ENCODE results near the gene LBH.
A peak's percentile ranks its signal among the peaks of the same experiment; 100 is the strongest.

Gene LBH

DNA sequence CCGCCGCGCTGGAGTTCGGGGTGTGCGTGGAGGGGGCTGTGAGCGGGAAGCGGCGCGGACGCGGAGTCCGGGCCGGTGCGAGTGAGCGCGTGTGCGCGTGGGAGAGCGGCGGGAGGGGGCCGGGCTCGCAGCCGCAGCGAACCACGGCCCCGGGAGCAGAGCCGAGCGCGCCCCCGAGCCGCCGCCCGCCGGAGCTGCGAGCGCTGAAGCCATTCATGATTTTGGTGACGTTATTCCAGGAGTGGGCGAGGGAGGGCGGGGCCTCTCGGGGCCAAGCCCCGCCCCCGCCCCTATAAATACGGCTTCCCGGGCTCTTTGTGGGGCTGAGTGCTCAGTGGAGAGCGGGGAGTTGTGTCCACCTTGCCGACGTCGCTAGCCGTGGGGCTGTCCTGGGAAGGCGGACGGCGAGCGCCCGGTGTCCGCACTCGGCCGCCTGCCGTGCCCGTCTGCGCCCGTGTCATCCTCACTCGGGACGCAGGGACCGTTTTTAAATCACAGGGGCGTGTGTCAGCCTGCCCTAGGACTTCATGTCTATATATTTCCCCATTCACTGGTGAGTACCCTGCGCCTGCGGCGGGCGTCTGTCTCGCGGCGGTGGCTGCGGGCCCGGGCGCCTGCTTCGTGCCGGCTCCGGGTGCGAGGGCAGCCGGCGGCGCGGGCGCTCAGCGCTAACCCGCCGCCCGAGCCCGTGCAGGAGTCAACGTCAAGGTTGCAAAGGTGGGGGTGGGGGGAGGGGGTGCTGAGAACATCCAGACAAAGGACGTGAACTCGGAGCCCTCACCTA lies at the start of gene LBH:
Gene LBH (plus strand): TSS at position 323 of the 784 bp plus-strand sequence. CDS start 205 bp downstream, at position 528.
- peak; percentile 78 for DNase-seq (ENCODE audit: low read depth, low spot score)

DNA sequence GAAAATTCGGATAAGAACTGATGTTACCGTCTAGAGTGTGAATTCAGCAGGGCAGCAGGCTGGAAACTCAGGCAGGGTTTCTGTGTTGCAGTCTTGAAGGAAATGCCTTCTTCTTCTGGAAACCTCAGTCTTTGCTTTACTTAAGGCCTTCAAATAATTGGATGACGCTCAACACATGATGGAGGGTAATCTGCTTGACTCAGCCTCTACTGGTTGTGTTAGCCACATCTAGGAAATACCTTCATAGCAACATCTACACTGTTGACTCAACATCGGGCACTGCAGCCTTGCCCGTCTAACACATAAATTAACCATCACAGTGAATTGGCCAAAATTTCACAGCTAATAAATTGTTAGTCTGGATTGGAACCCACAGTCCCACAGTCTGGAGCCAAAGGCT lies 47.3 kb upstream of the LBH start:
- DNase-seq (ENCODE audit: low read depth, low spot score): no peak

DNA sequence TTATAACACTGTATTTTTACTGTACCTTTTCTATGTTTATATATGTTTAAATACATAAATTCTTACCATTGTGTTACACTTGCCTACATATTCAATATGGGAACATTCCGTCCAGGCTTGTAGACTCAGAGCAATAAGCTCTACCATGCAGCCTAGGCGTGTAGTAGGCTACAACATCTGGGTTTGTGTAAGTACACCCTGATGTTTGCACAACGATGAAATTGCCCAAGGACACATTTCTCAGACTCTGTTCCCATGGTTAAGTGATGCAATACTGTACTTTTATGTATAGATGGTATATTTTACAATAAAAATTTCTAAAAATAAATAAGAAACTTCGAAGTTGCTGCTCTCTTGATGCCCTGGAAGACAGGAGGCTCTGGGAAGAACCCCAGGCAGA lies 46.2 kb upstream of the LBH start:
- DNase-seq (ENCODE audit: low read depth, low spot score): no peak

DNA sequence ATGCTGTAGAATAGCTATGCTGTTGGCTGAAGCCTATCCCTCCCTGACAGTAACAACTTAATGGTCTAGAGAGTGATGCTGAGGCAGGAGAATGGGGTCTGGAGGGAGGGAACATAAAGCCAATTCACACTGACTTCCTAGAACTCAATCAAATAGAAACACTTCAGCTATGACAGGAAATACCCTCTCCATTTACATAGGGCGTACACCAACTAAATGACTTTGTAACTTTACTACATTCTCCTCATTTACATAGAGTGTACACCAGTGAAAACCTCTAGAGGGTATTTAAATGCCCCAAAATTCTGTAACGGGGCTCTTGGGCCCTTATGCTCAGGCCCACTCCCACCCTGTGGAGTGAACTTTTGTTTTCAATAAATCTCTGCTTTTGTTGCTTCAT lies 43.0 kb upstream of the LBH start:
- no peak for DNase-seq (ENCODE audit: low read depth, low spot score)

DNA sequence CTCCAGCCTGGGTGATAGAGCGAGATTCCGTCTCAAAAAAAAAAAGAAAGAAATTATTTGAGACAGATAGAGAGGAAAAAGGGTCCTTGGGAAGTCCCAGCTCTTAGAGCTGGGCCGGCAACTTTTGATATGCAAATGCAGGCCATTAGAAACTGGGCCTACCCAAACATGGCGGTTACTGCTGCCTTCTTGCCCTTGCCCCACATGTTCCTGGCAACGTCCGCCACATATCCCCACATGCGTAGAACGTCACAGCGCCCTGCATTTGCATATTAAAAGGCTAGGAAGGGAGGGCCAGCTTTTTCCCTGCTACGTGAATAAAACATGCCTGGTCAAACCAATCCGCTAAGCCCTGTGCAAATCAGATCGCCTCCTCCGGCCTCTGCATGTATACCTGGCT lies 40.7 kb upstream of the LBH start:
- no peak for DNase-seq (ENCODE audit: low read depth, low spot score)

DNA sequence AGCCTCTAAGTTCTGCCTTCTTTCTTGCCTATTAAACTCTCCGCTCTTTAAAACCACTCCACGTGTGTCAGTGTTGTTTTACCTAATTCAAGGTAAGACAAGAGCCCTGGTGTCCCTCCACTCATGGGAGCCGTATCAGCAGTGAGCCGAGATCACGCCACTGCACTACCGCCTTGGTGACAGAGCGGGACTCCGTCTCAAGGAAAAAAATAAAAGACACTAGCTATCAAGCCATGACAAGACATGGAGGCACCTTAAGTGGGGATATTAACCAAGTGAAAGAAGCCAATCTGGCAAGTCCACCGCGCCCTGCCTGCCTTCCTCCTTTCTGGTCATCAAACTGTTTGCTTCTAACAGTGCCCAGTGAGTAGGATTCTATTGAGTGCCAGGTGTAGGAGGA lies 40.2 kb upstream of the LBH start:
- DNase-seq (ENCODE audit: low read depth, low spot score): no peak

DNA sequence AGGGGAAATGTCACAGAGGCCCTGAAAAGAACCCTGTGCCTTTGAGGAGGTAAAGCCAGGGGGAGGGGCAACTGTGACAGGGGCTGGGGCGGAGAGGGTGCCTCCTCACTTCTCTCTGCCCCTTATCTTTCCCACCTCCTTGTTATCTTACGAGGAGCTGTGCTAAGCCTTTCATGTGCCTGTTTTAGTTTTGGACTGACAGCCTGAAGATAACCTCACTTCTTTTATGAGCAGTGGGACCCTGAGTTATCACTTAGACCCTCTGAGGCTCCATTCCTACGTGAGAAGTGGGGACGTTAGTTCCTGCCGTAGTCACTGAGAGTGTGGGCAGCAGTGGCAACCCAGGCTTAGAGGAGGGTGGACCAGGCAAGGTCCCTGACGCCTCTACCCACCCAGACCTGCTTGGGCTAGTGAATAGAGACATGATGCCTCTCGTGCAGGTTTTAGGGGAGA lies 39.5 kb upstream of the LBH start:
- no peak for DNase-seq (ENCODE audit: low read depth, low spot score)

DNA sequence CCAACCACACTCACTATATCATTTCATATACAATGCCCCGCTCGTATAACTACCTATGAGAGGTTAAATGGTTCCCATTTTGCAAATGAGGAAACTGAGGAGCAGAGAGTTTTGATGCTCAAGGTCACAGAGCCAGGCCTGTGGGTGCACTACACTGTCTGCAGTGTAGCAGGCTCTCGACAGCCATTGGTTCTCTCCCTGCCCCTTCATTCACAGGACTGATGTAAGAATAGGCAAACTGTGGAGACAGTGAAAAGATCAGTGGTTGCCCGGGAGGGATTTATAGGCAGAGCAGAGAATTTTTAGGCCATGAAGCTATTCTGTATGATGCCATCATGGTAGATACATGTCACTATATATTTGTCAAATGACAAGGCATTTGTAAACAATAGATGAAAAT lies 39.0 kb upstream of the LBH start:
- no peak for DNase-seq (ENCODE audit: low read depth, low spot score)

DNA sequence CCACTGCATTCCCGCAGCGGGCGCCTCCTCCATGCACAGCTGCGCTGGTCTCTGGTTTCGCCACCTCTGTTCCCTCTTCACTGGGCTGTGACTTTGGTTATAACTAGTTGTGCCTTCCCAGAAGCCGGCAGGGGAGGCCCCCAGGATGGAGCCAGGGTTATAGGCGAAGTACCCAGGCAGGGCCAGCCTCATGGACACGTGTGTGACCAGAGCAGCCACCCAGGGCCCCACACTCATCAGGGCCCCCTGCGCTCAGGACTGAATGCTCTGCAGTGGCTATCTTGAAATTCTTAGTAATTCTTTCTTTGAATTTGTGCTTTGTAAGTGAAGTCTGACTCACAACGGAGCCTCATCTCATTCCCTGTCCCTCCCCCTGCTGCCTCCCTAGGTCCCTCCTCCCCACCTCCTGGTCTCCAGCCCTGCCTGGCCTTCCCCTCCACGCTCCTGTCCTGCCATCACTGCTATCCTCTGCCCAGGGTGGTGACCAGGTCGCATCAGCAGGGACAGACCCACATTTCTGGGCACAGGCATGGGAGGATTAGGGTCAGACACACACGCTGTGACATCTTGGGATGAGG lies 38.1 kb upstream of the LBH start:
- DNase-seq (ENCODE audit: low read depth, low spot score): no peak

DNA sequence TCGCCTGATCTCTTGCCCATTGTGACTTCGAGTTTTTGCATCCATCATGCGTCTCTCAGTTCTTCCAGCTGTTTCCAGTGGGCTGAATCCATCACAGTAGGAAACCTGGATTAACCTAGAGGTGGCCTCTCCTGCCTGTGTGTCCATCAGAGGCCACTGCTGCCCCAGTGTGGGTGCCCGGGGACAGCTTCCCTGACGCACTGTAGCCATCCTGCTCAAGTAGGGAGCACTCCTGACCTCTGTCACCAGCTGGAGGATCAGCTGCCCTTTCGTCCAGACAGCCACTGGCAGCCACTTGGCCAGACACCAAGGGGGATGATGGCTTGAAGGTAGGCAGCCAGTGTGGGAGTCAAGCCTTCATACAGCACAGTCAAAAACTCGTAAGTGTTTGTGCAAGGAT lies 36.9 kb upstream of the LBH start:
- DNase-seq (ENCODE audit: low read depth, low spot score): no peak

DNA sequence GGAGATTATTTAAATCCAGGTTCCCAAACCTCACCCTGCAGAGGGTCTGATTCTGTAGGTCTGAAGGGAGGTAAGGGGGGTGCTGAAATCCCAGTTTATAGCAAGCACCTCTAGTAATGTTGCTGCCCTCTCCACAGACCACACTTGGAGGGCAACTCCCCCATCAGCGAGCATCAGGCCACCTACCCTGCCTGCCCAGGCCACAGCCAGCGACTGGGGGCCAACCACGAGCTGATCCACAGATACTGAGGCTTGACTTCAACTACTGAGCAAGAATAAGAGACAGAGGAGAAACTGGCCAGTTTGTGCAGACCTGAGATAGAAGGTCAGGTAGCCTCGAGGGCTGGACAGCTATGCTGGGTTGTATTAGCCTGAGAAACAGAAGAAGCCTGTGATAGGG lies 36.3 kb upstream of the LBH start:
- no peak for DNase-seq (ENCODE audit: low read depth, low spot score)

DNA sequence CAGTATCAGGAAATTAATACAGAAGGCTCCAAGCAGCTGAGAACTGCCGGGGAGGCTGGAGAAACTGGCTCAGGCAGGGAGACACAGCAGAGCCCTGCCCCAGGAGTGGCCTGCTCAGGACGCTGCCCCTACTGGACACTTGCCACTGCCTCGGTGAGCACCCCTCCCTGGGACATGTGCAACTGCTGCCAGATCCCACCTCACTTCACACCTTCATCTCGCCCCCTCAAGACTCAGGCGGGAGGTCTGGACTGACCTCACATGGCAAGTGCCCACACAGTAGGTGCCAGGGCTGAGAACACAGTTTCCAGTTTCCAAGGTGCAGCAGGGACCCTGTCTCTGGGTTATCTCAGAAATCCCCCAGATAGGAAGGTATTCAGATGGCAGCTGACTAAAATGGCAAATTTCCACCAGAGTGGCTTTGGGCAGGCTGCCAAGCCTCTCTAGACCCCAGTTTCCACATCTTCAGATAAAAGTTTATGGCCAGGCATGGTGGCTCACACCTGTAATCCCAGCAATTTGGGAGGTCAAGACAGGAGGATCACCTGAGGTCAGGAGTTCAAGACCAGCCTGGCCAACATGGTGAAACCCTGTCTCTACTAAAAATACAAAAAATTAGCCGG lies 33.7 kb upstream of the LBH start:
- DNase-seq (ENCODE audit: low read depth, low spot score): no peak

DNA sequence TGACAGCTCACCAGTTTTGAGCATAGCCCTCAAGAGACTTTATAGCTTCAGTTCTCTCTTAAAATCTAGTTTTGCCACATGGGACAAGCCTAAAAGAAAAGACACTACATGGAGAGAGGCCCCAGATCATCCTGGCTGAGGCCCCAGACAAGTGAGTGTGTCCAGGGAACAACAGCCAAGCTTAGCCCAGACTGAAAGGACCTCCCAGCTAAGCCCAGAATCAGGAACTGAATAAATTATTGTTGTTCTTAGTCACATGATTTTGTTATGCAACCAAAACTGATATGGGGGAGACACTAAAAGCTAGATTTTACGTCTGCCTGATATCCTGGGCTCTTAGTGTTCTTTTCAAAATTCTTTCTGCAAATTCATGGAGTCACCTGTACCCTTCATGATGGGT lies 29.3 kb upstream of the LBH start:
- no peak for DNase-seq (ENCODE audit: low read depth, low spot score)

DNA sequence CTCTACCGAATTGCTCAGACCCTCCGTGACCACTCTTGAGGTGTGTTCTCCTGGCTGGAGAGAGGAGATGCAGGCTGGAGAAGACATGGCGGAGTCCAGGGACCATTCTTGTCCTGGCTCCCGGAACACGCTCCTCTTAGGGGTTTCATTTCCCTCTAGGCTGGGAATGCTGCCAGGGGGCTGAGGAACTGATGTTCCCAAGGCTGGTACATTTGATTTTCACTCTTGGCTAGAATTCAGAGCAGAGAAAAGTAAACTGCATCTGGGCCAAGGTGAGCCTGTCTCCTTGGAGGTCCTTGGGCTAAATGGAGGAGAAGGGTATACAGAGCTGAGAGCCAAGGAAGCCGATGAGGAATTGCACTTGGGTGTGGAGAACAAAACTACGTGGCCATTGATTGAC lies 28.2 kb upstream of the LBH start:
- DNase-seq (ENCODE audit: low read depth, low spot score): no peak

DNA sequence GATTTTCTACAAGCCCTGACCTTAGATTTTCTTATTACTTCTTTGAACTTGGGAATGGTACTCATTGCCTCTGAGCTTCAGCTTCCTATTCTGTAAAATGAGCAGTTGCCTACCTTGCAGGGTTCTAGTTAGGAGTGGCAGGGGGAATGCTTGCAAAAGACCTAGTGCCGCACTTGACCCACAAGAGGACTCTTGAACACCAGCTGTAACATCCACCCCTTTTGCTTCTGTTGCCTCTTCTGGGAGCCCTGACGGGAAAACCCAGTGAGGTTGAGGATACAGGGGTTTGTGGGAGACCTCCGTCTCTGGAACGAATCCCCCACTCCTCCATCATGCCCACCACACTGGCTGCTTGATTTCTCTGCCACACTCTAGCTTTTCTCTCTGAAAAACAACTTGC lies 27.1 kb upstream of the LBH start:
- no peak for DNase-seq (ENCODE audit: low read depth, low spot score)

DNA sequence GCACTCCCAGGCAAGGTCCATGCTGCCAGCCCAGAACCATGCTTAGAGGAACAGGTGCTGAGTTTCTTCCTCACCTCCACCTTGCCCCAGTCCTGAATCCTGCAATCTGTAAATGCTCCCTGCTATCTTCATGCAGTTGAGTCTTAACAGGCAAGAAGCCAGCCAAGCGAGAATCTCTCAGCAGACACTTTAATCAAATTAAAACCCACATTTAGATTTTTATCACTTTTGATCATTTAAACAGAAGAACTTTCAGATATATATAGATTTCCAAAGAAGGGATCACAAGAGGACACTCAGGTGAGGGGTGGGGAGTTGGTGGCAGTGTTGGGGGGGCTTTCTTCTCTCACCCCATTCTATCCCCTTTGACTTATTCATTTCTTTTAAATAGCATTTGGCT lies 25.9 kb upstream of the LBH start:
- DNase-seq (ENCODE audit: low read depth, low spot score): no peak

DNA sequence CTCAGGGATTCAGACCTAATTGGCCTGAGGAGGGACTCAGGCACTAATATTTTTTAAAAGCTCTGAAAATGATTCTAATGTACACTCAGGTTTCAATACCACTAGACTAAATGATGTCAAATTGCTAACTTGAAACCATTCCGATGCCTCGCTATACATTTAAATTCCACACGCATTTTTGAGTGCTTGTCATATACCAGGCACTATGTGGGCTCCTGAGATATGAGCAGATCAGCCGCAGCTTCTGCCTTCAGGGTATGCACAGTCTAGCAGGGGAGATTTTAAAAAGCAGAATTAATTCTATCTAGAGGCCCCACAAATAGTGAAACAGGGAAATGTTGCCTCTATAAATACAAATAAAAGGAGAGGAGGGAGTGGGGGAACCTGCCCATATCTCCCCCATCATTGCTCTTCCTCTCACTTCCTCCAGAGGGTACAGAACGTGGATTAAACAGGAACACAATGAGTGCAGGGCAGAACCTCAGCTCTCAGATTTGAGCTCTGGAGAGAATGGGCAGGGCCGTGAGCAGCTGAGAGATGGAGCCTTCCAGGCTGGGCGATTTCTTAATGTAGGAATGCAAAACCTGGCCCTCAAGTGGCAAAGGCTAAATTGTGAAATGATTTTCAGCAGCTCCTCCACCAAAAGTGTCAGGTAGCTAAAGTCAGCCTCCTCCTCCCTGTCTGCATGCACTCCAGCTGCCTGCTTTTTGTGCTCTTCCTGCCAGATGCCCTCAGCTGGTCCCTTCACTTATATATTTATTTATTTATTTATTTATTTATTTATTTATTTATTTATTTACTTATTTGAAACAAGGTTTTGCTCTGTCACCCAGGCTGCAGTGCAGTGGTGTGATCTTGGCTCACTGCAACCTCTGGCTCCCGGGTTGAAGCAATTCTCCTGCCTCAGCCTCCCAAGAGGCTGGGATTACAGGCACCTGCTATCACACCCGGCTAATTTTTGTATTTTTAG lies 24.6 kb upstream of the LBH start:
- DNase-seq (ENCODE audit: low read depth, low spot score): no peak

DNA sequence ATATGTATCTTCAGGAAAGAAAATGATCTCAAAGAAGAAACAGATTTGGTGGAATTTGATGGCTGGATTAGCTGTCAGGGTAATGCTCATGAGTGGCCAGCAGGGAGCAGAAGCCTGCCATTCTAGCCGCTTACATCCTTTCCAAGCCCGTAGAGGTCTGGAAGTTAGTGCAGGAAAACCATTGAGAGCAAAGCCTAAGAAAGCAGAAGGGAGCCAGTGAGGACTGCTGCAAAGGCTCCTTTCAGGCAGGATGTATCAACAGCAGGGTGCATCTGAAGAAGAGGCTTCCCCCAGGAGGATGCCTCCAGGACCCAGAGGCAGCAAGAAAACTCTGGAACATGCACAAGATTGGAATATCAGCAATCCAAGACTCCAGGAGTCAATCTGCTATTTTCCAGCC lies 22.9 kb upstream of the LBH start:
- DNase-seq (ENCODE audit: low read depth, low spot score): no peak

DNA sequence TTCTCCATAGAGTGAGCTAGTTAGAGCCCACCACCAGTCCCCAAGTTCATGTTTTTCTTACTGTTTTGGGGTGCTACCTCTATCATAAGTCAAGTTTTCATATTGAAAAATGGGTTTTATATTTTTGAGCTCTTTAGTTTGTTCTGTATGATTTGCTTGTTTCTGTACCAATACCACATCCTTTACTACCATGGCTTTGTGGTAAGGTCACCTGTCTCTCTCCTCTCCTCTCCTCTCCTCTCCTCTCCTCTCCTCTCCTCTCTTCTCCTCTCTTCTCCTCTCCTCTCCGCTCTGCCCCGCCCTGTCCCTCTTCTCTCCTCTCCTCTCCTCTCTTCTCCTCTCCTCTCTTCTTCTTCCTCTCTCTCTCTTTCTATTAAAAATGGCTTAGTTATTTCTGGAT lies 22.1 kb upstream of the LBH start:
- no peak for DNase-seq (ENCODE audit: low read depth, low spot score)

DNA sequence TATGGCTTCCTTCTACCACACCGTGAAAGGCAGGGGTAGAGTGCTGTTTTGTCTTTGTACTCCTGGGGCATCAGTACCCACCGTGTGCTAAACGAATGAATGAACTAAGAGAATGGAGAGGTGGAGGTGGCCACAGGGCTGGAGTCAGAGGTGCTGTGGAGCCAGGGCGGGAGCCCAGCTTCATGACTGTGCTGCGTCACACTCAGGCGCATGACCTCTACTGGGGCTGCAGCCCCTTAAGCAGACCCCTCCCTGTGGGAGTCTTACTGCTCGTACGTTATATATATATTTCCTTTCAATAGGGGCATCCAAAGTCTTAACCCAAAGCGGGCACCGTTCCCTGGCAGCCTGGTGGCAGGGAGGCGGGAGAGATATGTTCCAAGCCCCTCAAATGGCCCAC lies 18.0 kb upstream of the LBH start:
- no peak for DNase-seq (ENCODE audit: low read depth, low spot score)

DNA sequence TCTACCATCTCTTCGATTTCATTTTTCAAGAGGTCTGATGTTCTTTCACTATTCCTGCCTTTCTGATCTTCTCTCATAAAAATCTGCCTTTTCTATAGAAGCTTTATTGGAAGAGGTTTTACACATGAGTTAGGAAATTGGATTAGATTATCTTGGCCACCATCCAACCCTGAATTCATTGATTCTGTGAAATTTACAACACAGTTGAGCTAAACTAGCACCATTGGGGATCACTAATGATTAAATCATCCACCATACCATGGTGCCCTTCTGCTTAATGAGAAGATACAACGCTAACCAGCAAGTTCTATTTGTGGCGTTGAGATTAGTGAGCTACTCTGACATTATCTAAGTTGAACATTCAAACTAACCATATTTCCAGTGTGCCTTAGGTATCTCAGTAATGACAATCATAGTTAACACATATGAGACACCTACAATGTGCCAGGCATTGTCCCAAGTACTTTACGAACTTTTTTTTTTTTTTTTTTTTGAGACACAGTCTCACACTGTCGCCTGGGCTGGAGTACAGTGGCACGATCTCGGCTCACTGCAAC lies 17.3 kb upstream of the LBH start:
- DNase-seq (ENCODE audit: low read depth, low spot score): no peak

DNA sequence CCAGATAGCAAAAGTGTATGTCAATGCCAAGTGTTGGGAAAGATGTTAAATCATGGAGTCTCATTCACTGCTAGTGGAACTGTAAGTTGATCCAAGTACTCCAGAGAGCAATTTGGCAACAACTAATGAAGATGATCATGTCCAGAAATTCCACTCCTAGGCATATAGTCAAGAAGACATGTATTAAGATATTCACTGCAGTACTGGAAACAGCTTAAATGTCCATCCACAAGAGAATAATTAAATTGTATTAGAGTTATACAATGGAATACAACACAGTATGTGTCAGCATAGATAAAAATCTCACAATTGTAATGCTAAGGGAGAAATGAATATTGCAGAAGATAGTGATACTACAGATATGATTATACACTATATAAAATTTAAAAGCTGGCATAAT lies 15.2 kb upstream of the LBH start:
- no peak for DNase-seq (ENCODE audit: low read depth, low spot score)
